H9 (cell line): ENCODE data around the gene MGAT4A. TPM values are rescaled to one million over a fixed set of nuclear protein-coding genes. Genes with fewer than 3 reads are reported as not detected.

Source experiments
- DNase-seq: peaks from one replicate; pipeline ENCODE4 v3.0.0-alpha.2; 2017
- H2AFZ ChIP-seq: one replicate; pipeline ENCODE4 v1.6.1; 2013; ENCODE audit warnings: mild to moderate bottlenecking, low read length, control low read depth, moderate library complexity
- H2AK5ac ChIP-seq: 2 replicates; pipeline ENCODE4 v1.6.1; 2013; ENCODE audit warnings: low read length, control low read depth, mixed read lengths; ENCODE audit not compliant: insufficient read length
- H2BK120ac ChIP-seq: one replicate; pipeline ENCODE4 v1.6.1; 2013; ENCODE audit warnings: low read depth, mild to moderate bottlenecking, low read length, control low read depth, inconsistent platforms; ENCODE audit not compliant: poor library complexity, severe bottlenecking
- H2BK12ac ChIP-seq: 2 replicates; pipeline ENCODE4 v1.6.1; 2013; ENCODE audit warnings: low read length, control low read depth, mixed read lengths, low read depth; ENCODE audit not compliant: insufficient read length
- H2BK15ac ChIP-seq: 2 replicates; pipeline ENCODE4 v1.6.1; 2013; ENCODE audit warnings: low read depth, low read length, control low read depth
- H2BK20ac ChIP-seq: one replicate; pipeline ENCODE4 v1.6.1; 2013; ENCODE audit warnings: low read depth, mild to moderate bottlenecking, low read length, control low read depth, inconsistent platforms; ENCODE audit not compliant: poor library complexity, severe bottlenecking
- H2BK5ac ChIP-seq: 2 replicates; pipeline ENCODE4 v1.6.1; 2013; ENCODE audit warnings: low read length, control low read depth, mixed read lengths; ENCODE audit not compliant: insufficient read length
- H3K14ac ChIP-seq: 2 replicates; pipeline ENCODE4 v1.6.1; 2013; ENCODE audit warnings: low read length, control low read depth; ENCODE audit not compliant: insufficient read depth
- H3K18ac ChIP-seq: 2 replicates; pipeline ENCODE4 v1.6.1; 2013; ENCODE audit warnings: low read depth, mild to moderate bottlenecking, mixed read lengths, low read length, control low read depth; ENCODE audit not compliant: insufficient read length
- H3K23ac ChIP-seq: 2 replicates; pipeline ENCODE4 v1.6.1; 2013; ENCODE audit warnings: low read length, control low read depth, mixed read lengths, low read depth; ENCODE audit not compliant: insufficient read length
- H3K23me2 ChIP-seq: 2 replicates; pipeline ENCODE4 v1.6.1; 2013; ENCODE audit warnings: low read depth, mild to moderate bottlenecking, mixed read lengths, low read length, control low read depth; ENCODE audit not compliant: insufficient read length, poor library complexity, severe bottlenecking
- H3K27ac ChIP-seq: 2 replicates; pipeline ENCODE4 v1.5.1; 2013; ENCODE audit warnings: low read length, control low read depth, mixed read lengths, low read depth; ENCODE audit not compliant: insufficient read length
- H3K27me3 ChIP-seq: 2 replicates; pipeline ENCODE4 v1.6.1; 2013; ENCODE audit warnings: low read length, control low read depth, inconsistent platforms; ENCODE audit not compliant: insufficient read depth
- H3K4ac ChIP-seq: 2 replicates; pipeline ENCODE4 v1.6.1; 2013; ENCODE audit warnings: low read depth, mild to moderate bottlenecking, control low read depth, inconsistent platforms, low read length, moderate library complexity
- H3K4me1 ChIP-seq: 2 replicates; pipeline ENCODE4 v1.6.1; 2013; ENCODE audit warnings: low read length, control low read depth, inconsistent platforms; ENCODE audit not compliant: insufficient read depth
- H3K4me2 ChIP-seq: 2 replicates; pipeline ENCODE4 v1.6.1; 2013; ENCODE audit warnings: low read length, control low read depth, mixed read lengths; ENCODE audit not compliant: insufficient read length, insufficient read depth
- H3K56ac ChIP-seq: 2 replicates; pipeline ENCODE4 v1.6.1; 2013; ENCODE audit warnings: low read depth, mild to moderate bottlenecking, mixed read lengths, low read length, control low read depth; ENCODE audit not compliant: insufficient read length
- H3K79me1 ChIP-seq: 2 replicates; pipeline ENCODE4 v1.6.1; 2013; ENCODE audit warnings: low read depth, mild to moderate bottlenecking, moderate library complexity, low read length, control low read depth, inconsistent platforms; ENCODE audit not compliant: insufficient read depth, poor library complexity, severe bottlenecking
- H3K79me2 ChIP-seq: 2 replicates; pipeline ENCODE4 v1.6.1; 2013; ENCODE audit warnings: low read length, control low read depth, inconsistent platforms; ENCODE audit not compliant: insufficient read depth
- H3K9ac ChIP-seq: 2 replicates; pipeline ENCODE4 v1.6.1; 2013; ENCODE audit warnings: low read length, control low read depth, mixed read lengths; ENCODE audit not compliant: insufficient read length; ENCODE audit errors: extremely low read depth
- H3K9me3 ChIP-seq: one replicate; pipeline ENCODE4 v1.6.1; 2013; ENCODE audit warnings: low read depth, low read length, inconsistent platforms; ENCODE audit not compliant: control insufficient read depth
- H3T11ph ChIP-seq: one replicate; pipeline ENCODE4 v1.6.1; 2013; ENCODE audit warnings: mild to moderate bottlenecking, low read length, control low read depth, inconsistent platforms
- H4K20me1 ChIP-seq: one replicate; pipeline ENCODE4 v1.6.1; 2013; ENCODE audit not compliant: control insufficient read depth, insufficient read length, insufficient read depth
- H4K5ac ChIP-seq: 2 replicates; pipeline ENCODE4 v1.6.1; 2013; ENCODE audit warnings: low read depth, mild to moderate bottlenecking, mixed read lengths, low read length, control low read depth; ENCODE audit not compliant: insufficient read length
- H4K8ac ChIP-seq: replicated peaks from 2 replicates; pipeline ENCODE4 v1.6.1; 2013; ENCODE audit warnings: low read length, control low read depth, mixed read lengths, low read depth; ENCODE audit not compliant: insufficient read length
- H4K91ac ChIP-seq: 2 replicates; pipeline ENCODE4 v1.6.1; 2013; ENCODE audit warnings: low read depth, mild to moderate bottlenecking, moderate library complexity, mixed read lengths, low read length, control low read depth; ENCODE audit not compliant: insufficient read length
- H3K27ac Mint-ChIP-seq, 3 experiments: 2 replicates in 2 of 3; 3 replicates in 1 of 3; pipeline ENCODE4 v1.8.0; 2020 to 2021; ENCODE audit warnings: mixed read lengths in 3 of 3, mild to moderate bottlenecking in 1 of 3, moderate library complexity in 1 of 3
- H3K27me3 Mint-ChIP-seq: 2 replicates; pipeline ENCODE4 v1.8.0; 2021; ENCODE audit warnings: low read depth, mild to moderate bottlenecking, moderate library complexity, mixed read lengths
- H3K36me3 Mint-ChIP-seq, 3 experiments: 2 replicates in 2 of 3; 3 replicates in 1 of 3; pipeline ENCODE4 v1.8.0; 2020 to 2021; ENCODE audit warnings: low read depth in 3 of 3, mixed read lengths in 3 of 3; ENCODE audit not compliant: insufficient read depth in 1 of 3
- H3K4me1 Mint-ChIP-seq, 2 experiments: 2 replicates each; pipeline ENCODE4 v1.8.0; 2020; ENCODE audit warnings: mixed read lengths in 2 of 2
- H3K4me3 Mint-ChIP-seq, 2 experiments: 2 replicates in 1 of 2; 3 replicates in 1 of 2; pipeline ENCODE4 v1.8.0; 2020 to 2021; ENCODE audit warnings: mild to moderate bottlenecking in 2 of 2, mixed read lengths in 2 of 2, moderate library complexity in 1 of 2
- H3K9me3 Mint-ChIP-seq, 2 experiments: 2 replicates in 1 of 2; 3 replicates in 1 of 2; pipeline ENCODE4 v1.8.0; 2020; ENCODE audit warnings: mild to moderate bottlenecking in 2 of 2, mixed read lengths in 2 of 2, moderate library complexity in 1 of 2
- CTCF ChIP-seq: fragments of 200-600 bp; sonication (generic); conservative IDR thresholded peaks from 3 replicates; pipeline ENCODE4 v1.8.0; 2021; ENCODE audit warnings: antibody characterized with exemption, mild to moderate bottlenecking
- WGBS: extraction: QIAGEN DNeasy Blood & Tissue Kit; methylation state at CpG from one replicate; pipeline ENCODE4 v1.1.7; 2013; ENCODE audit warnings: missing lambda C conversion rate, low lambda C conversion rate, mixed read lengths; ENCODE audit not compliant: insufficient read length; ENCODE audit errors: extremely low coverage; 5-methylcytosine and 5-hydroxymethylcytosine counted together
- total RNA-seq: library from RNA; stranded (reverse); gene quantifications from 2 replicates; pipeline ENCODE4 v1.2.1, GENCODE V29; 2021

Gene MGAT4A
- total RNA-seq, 1 experiment from 2014 or later: 3.5 TPM

GRCh38 chr2:98650998-98651397, 79.9 kb downstream of the MGAT4A start:
- Histone ChIP-seq H4K5ac (no peak overlapping the region), H2BK120ac (no peak overlapping the region), H2AFZ (no peak overlapping the region), H2BK12ac (no peak overlapping the region), H3K79me2 (no peaks in the 10 kb centered on the region), H3T11ph (no peak overlapping the region), H2BK15ac (no peak overlapping the region), H3K23ac (no peak overlapping the region), H3K56ac (no peak overlapping the region), H2AK5ac (no peak overlapping the region), H3K23me2 (no peaks in the 10 kb centered on the region), H3K14ac (no peak overlapping the region), H3K4ac (no peak overlapping the region), H3K27me3 (no peaks in the 10 kb centered on the region), H3K4me1 (no peaks in the 10 kb centered on the region), H3K9me3 (no peaks in the 10 kb centered on the region), H3K9ac (no peak overlapping the region), H4K91ac (no peak overlapping the region), H4K20me1 (no peaks in the 10 kb centered on the region), H4K8ac (no peak overlapping the region), H3K18ac (no peak overlapping the region), H3K27ac (no peak overlapping the region), H2BK20ac (no peak overlapping the region), H3K4me2 (no peak overlapping the region), H2BK5ac (no peak overlapping the region), H3K79me1 (no peaks in the 10 kb centered on the region)
- DNase-seq: no peak
- Mint-ChIP-seq H3K9me3 (no peaks in the 10 kb centered on the region), H3K27ac (peak overlapping the region in 1 of 3 experiments; percentile 27; a peak in 1 of 7 replicates), H3K4me1 (no peaks in the 10 kb centered on the region), H3K4me3 (no peak overlapping the region), H3K27me3 (no peaks in the 10 kb centered on the region), H3K36me3 (no peaks in the 10 kb centered on the region)
- WGBS: no CpG with 5 or more reads among the region's 1 CpG
- no peak for TF ChIP-seq CTCF
